Measurements from ENCODE around the gene TTLL11. TPM values are rescaled to one million over a fixed set of nuclear protein-coding genes. Genes with fewer than 3 reads are reported as not detected.

TTLL11 gene
- polyA plus RNA-seq, 4 donors, result 3.2 to 4.8 (median 3.9) TPM

- WGBS, 3 donors, result 75 to 90% (median 79%) methylated on average over 5 of the region's 5 CpGs
- H3K4me3 ChIP-seq (ENCODE audit: low read depth in 1 of 3, low read length in 3 of 3), result no peak overlapping the region
- no peaks in the 10 kb centered on the region for H3K4me1 ChIP-seq (ENCODE audit: control insufficient read depth in 3 of 3, insufficient read depth in 2 of 3, low read depth in 1 of 3, low read length in 2 of 3)
- no peaks in the 10 kb centered on the region for H3K36me3 ChIP-seq (ENCODE audit: control insufficient read depth in 3 of 3, insufficient read depth in 2 of 3, low read depth in 1 of 3, low read length in 3 of 3)
- H3K9me3 ChIP-seq (ENCODE audit: control insufficient read depth in 2 of 2, insufficient read depth in 1 of 2, low read depth in 1 of 2, low read length in 1 of 2), result peaks cover 0 to 2% of the 10 kb centered on the region in 2 donors
- H3K27me3 ChIP-seq (ENCODE audit: control insufficient read depth in 3 of 3, insufficient read depth in 3 of 3, low read length in 3 of 3), result no peaks in the 10 kb centered on the region
- FAIRE-seq (no peak), DNase-seq (no peak)
- no peak overlapping the region for H3K27ac ChIP-seq (ENCODE audit: low read depth in 1 of 3, low read length in 2 of 3)
These were observed 257.3 kb downstream of the TTLL11 start for GRCh38 chr9:121835587-121836365.

DNA sequence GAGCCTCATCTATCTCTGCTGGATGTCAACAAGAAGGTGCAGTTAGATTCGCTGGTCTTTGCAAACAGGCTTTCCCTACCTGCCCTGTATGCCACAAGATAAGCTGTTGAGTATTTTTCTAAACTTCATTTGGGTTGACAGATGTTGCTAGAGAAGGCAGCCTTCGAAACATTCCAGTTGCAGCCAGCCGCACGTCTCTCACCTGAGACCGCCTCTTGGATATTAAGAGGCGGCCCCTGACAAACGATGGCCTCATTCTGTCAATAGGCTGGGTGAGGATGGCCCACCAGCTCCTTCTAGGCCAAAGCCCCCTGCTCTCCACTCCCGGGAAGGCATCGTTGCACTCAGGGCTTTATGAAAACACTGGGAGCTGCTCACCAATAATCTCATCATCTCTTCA, 260.0 kb downstream of the TTLL11 start:
- DNase-seq, result no peak
- 93 to 96% (median 95%) methylated on average over 9 of the region's 9 CpGs for WGBS, 3 donors
- H3K4me3 ChIP-seq (ENCODE audit: low read depth in 1 of 3, low read length in 3 of 3), result no peak overlapping the region
- no peaks in the 10 kb centered on the region for H3K27me3 ChIP-seq (ENCODE audit: control insufficient read depth in 3 of 3, insufficient read depth in 3 of 3, low read length in 3 of 3)
- H3K36me3 ChIP-seq (ENCODE audit: control insufficient read depth in 3 of 3, insufficient read depth in 2 of 3, low read depth in 1 of 3, low read length in 3 of 3), result no peaks in the 10 kb centered on the region
- H3K27ac ChIP-seq (ENCODE audit: low read depth in 1 of 3, low read length in 2 of 3), result no peak overlapping the region
- H3K4me1 ChIP-seq (ENCODE audit: control insufficient read depth in 3 of 3, insufficient read depth in 2 of 3, low read depth in 1 of 3, low read length in 2 of 3), result no peaks in the 10 kb centered on the region
- no peak for FAIRE-seq
- H3K9me3 ChIP-seq (ENCODE audit: control insufficient read depth in 2 of 2, insufficient read depth in 1 of 2, low read depth in 1 of 2, low read length in 1 of 2), result peaks cover 0 to 2% of the 10 kb centered on the region in 2 donors

DNA sequence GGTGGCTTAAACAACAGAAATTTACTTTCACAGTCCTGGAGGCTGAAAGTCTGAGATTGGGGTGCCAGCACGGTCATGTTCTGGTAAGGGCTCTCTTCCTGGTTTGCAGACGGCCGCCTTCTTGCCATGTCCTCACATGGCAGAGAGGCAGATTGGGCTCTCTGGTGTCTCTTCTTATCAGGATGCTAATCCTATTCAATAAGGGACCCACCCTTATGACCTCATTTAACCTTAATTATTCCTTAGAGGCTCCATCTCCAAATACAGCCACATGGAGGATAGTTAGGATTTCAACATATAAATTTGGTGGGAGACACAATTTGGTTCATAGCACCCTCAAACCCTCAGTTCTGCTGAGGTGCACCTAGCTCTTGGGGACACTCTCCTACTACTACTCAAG, 261.2 kb downstream of the TTLL11 start:
- peaks cover 0 to 2% of the 10 kb centered on the region in 2 donors for H3K9me3 ChIP-seq (ENCODE audit: control insufficient read depth in 2 of 2, insufficient read depth in 1 of 2, low read depth in 1 of 2, low read length in 1 of 2)
- H3K4me3 ChIP-seq (ENCODE audit: low read depth in 1 of 3, low read length in 3 of 3), result no peak overlapping the region
- H3K4me1 ChIP-seq (ENCODE audit: control insufficient read depth in 3 of 3, insufficient read depth in 2 of 3, low read depth in 1 of 3, low read length in 2 of 3), result no peaks in the 10 kb centered on the region
- FAIRE-seq (no peak), DNase-seq (no peak)
- H3K36me3 ChIP-seq (ENCODE audit: control insufficient read depth in 3 of 3, insufficient read depth in 2 of 3, low read depth in 1 of 3, low read length in 3 of 3), result no peaks in the 10 kb centered on the region
- H3K27ac ChIP-seq (ENCODE audit: low read depth in 1 of 3, low read length in 2 of 3), result no peak overlapping the region
- 96 to 98% (median 97%) methylated on average over 3 of the region's 3 CpGs for WGBS, 3 donors
- H3K27me3 ChIP-seq (ENCODE audit: control insufficient read depth in 3 of 3, insufficient read depth in 3 of 3, low read length in 3 of 3), result no peaks in the 10 kb centered on the region

DNA sequence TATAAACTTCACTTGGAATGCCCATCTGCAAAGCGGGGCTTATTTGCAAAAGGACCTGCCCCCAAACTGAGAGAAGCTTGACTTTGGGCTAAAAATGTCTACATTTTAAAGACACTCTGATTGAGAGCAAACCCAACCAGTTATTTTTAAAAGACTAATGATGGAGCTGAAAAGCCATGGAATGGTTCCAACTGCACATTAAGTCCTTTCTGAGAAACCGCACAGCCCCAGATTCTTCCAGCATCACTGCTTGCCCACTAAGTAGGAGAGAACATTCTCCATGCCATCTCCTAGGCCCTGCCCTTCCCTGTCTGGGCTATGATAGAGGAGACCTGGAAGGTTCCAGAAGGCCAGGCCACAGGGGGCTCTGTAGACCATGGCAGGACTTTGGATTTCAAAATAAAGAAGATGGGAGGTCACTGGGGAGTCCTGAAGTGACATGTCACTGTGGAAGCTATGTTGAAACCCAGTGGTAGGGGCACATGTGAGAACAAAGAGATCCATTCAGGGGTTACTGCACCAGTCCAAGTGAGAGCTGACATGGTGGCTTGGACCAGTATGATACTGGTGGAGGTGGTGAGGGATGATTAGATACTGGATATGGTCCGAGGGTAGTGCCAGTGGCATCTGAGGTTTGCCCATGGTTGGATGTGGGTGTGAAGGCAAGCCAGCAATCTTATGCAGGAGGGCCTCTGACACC, 262.5 kb downstream of the TTLL11 start:
- Histone ChIP-seq H3K27ac (ENCODE audit: low read depth in 1 of 3, low read length in 2 of 3) (no peak overlapping the region), H3K4me3 (ENCODE audit: low read depth in 1 of 3, low read length in 3 of 3) (no peak overlapping the region), H3K27me3 (ENCODE audit: control insufficient read depth in 3 of 3, insufficient read depth in 3 of 3, low read length in 3 of 3) (no peaks in the 10 kb centered on the region), H3K36me3 (ENCODE audit: control insufficient read depth in 3 of 3, insufficient read depth in 2 of 3, low read depth in 1 of 3, low read length in 3 of 3) (no peaks in the 10 kb centered on the region), H3K9me3 (ENCODE audit: control insufficient read depth in 2 of 2, insufficient read depth in 1 of 2, low read depth in 1 of 2, low read length in 1 of 2) (peaks cover 0 to 2% of the 10 kb centered on the region in 2 donors), H3K4me1 (ENCODE audit: control insufficient read depth in 3 of 3, insufficient read depth in 2 of 3, low read depth in 1 of 3, low read length in 2 of 3) (no peaks in the 10 kb centered on the region)
- 83 to 91% (median 89%) methylated on average over 3 of the region's 3 CpGs for WGBS, 3 donors
- FAIRE-seq (no peak), DNase-seq (no peak)

DNA sequence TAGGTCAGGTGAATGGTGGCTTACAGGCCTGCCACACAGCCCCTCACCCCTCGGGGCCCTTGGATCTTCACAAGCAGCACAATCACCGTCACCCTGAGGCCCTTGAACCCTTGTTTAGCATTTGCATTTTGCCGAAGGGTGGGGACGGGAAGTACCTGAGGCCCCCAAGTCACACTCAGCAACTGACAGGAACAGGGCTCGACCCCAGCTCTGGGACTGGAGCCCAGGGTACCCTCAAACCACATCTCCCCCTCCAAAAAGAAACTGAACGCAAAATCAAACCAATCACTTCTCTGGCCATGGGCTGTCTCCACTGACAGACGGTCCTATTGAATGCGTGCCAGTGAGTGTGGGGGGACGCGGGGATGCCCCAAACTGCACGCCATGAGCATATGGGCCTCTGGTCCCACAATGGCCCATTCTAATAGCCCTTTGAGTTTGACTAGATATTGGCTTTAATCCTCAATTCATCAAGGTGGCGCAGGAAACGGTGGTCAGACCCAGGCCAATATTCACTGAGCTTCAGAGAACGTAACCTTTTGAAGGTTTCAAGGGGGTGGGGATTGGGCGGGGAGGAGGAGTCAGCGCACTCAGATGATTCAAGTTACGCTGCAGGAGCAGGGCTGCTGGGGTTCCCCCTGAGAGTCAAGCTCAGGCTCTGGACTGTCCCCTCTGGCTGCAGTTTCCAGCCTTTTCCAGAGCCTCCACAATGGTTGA, 265.7 kb downstream of the TTLL11 start:
- 91 to 92% (median 92%) methylated on average over 17 of the region's 17 CpGs for WGBS, 3 donors
- Histone ChIP-seq H3K4me3 (ENCODE audit: low read depth in 1 of 3, low read length in 3 of 3) (no peak overlapping the region), H3K9me3 (ENCODE audit: control insufficient read depth in 2 of 2, insufficient read depth in 1 of 2, low read depth in 1 of 2, low read length in 1 of 2) (peaks cover 0 to 2% of the 10 kb centered on the region in 2 donors), H3K27me3 (ENCODE audit: control insufficient read depth in 3 of 3, insufficient read depth in 3 of 3, low read length in 3 of 3) (no peaks in the 10 kb centered on the region), H3K4me1 (ENCODE audit: control insufficient read depth in 3 of 3, insufficient read depth in 2 of 3, low read depth in 1 of 3, low read length in 2 of 3) (no peaks in the 10 kb centered on the region), H3K27ac (ENCODE audit: low read depth in 1 of 3, low read length in 2 of 3) (no peak overlapping the region), H3K36me3 (ENCODE audit: control insufficient read depth in 3 of 3, insufficient read depth in 2 of 3, low read depth in 1 of 3, low read length in 3 of 3) (no peaks in the 10 kb centered on the region)
- DNase-seq, result no peak
- FAIRE-seq, result no peak

DNA sequence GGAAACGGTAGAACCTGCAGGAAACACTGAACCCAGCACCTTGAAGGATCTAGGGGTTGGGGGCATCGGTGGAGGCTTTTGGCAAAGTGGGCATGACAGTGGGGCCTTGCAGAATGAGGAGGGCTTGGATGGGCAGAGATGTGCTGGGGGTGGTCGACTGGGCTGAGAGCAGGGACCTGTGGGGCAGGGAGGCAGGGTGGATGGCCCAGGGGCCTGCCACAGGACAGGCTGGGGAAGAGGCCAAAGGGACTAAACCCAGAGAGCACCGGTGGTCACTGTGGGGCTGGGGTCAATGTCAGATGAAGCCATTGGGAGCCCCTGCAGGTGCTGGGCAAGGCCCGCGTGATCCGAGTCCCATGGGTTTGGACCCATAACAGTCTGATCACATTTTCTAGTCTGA, 266.4 kb downstream of the TTLL11 start:
- DNase-seq, result no peak
- 90 to 96% (median 93%) methylated on average over 7 of the region's 7 CpGs for WGBS, 3 donors
- H3K4me3 ChIP-seq (ENCODE audit: low read depth in 1 of 3, low read length in 3 of 3), result no peak overlapping the region

GRCh38 chr9:121825031-121825691, 267.9 kb downstream of the TTLL11 start:
- H3K27ac ChIP-seq (ENCODE audit: low read depth in 1 of 3, low read length in 2 of 3), result no peak overlapping the region
- peaks cover 0 to 3% (median 0%) of the 10 kb centered on the region in 3 donors for H3K36me3 ChIP-seq (ENCODE audit: control insufficient read depth in 3 of 3, insufficient read depth in 2 of 3, low read depth in 1 of 3, low read length in 3 of 3)
- H3K9me3 ChIP-seq (ENCODE audit: control insufficient read depth in 2 of 2, insufficient read depth in 1 of 2, low read depth in 1 of 2, low read length in 1 of 2), result no peaks in the 10 kb centered on the region
- 64 to 76% (median 67%) methylated on average over 12 of the region's 12 CpGs for WGBS, 3 donors
- H3K4me3 ChIP-seq (ENCODE audit: low read depth in 1 of 3, low read length in 3 of 3), result no peak overlapping the region
- no peak for FAIRE-seq
- peak in 1 of 2 donors; percentile 18 for DNase-seq
- H3K27me3 ChIP-seq (ENCODE audit: control insufficient read depth in 3 of 3, insufficient read depth in 3 of 3, low read length in 3 of 3), result no peaks in the 10 kb centered on the region
- no peaks in the 10 kb centered on the region for H3K4me1 ChIP-seq (ENCODE audit: control insufficient read depth in 3 of 3, insufficient read depth in 2 of 3, low read depth in 1 of 3, low read length in 2 of 3)

More for the DNA sequence above, 266.4 kb downstream of the TTLL11 start:
- no peak for FAIRE-seq
- Histone ChIP-seq H3K36me3 (ENCODE audit: control insufficient read depth in 3 of 3, insufficient read depth in 2 of 3, low read depth in 1 of 3, low read length in 3 of 3) (peaks cover 0 to 3% (median 0%) of the 10 kb centered on the region in 3 donors), H3K27ac (ENCODE audit: low read depth in 1 of 3, low read length in 2 of 3) (no peak overlapping the region), H3K9me3 (ENCODE audit: control insufficient read depth in 2 of 2, insufficient read depth in 1 of 2, low read depth in 1 of 2, low read length in 1 of 2) (peaks cover 0 to under 1% of the 10 kb centered on the region in 2 donors), H3K27me3 (ENCODE audit: control insufficient read depth in 3 of 3, insufficient read depth in 3 of 3, low read length in 3 of 3) (no peaks in the 10 kb centered on the region), H3K4me1 (ENCODE audit: control insufficient read depth in 3 of 3, insufficient read depth in 2 of 3, low read depth in 1 of 3, low read length in 2 of 3) (no peaks in the 10 kb centered on the region)

GRCh38 chr9:121824651-121825030, 268.5 kb downstream of the TTLL11 start:
- H3K4me1 ChIP-seq (ENCODE audit: control insufficient read depth in 3 of 3, insufficient read depth in 2 of 3, low read depth in 1 of 3, low read length in 2 of 3), result peaks cover 0 to under 1% (median 0%) of the 10 kb centered on the region in 3 donors
- no peak for FAIRE-seq
- 45 to 70% (median 62%) methylated on average over 4 of the region's 4 CpGs for WGBS, 3 donors
- no peaks in the 10 kb centered on the region for H3K9me3 ChIP-seq (ENCODE audit: control insufficient read depth in 2 of 2, insufficient read depth in 1 of 2, low read depth in 1 of 2, low read length in 1 of 2)
- H3K27me3 ChIP-seq (ENCODE audit: control insufficient read depth in 3 of 3, insufficient read depth in 3 of 3, low read length in 3 of 3), result no peaks in the 10 kb centered on the region
- H3K27ac ChIP-seq (ENCODE audit: low read depth in 1 of 3, low read length in 2 of 3), result no peak overlapping the region
- peaks cover 0 to 3% (median 0%) of the 10 kb centered on the region in 3 donors for H3K36me3 ChIP-seq (ENCODE audit: control insufficient read depth in 3 of 3, insufficient read depth in 2 of 3, low read depth in 1 of 3, low read length in 3 of 3)
- DNase-seq, result peak in 1 of 2 donors; percentile 24
- no peak overlapping the region for H3K4me3 ChIP-seq (ENCODE audit: low read depth in 1 of 3, low read length in 3 of 3)
